Parathyroid adenoma (tissue), 2 donors: ENCODE data around the gene OR11G2.
"Not testable (repeated sequence)": the region's sequence is repeated elsewhere in the genome, so short reads cannot be mapped to it uniquely, and the experiment has no call there.

Source experiments
- H2AFZ ChIP-seq: fragments of 300-600 bp; sonication (generic); one replicate; pipeline ENCODE4 v1.7.0; 2017; ENCODE audit warnings: antibody characterized with exemption, mild to moderate bottlenecking
- H3K27ac ChIP-seq: fragments of 300-600 bp; sonication (generic); one replicate; pipeline ENCODE4 v1.7.0; 2017
- H3K27me3 ChIP-seq: fragments of 300-600 bp; sonication (generic); one replicate; pipeline ENCODE4 v1.7.0; 2017; ENCODE audit warnings: low read length; ENCODE audit not compliant: control insufficient read depth, insufficient read depth
- H3K36me3 ChIP-seq: fragments of 300-600 bp; sonication (generic); one replicate; pipeline ENCODE4 v1.7.0; 2017; ENCODE audit warnings: low read length; ENCODE audit not compliant: control insufficient read depth, insufficient read depth
- H3K4me1 ChIP-seq: fragments of 300-600 bp; sonication (generic); one replicate; pipeline ENCODE4 v1.7.0; 2017; ENCODE audit warnings: control low read depth
- H3K4me2 ChIP-seq: fragments of 300-600 bp; sonication (generic); one replicate; pipeline ENCODE4 v1.7.0; 2017; ENCODE audit warnings: low read length
- H3K4me3 ChIP-seq: fragments of 300-600 bp; sonication (generic); one replicate; pipeline ENCODE4 v1.7.0; 2017; ENCODE audit warnings: low read depth, low read length
- H3K79me2 ChIP-seq: fragments of 300-600 bp; sonication (generic); one replicate; pipeline ENCODE4 v1.7.0; 2017; ENCODE audit warnings: control low read depth
- H3K9ac ChIP-seq: fragments of 300-600 bp; sonication (generic); one replicate; pipeline ENCODE4 v1.7.0; 2017; ENCODE audit warnings: mild to moderate bottlenecking
- H3K9me3 ChIP-seq: fragments of 300-600 bp; sonication (generic); one replicate; pipeline ENCODE4 v1.7.0; 2017; ENCODE audit warnings: low read length; ENCODE audit not compliant: control insufficient read depth
- CTCF ChIP-seq: fragments of 300-600 bp; sonication (generic); IDR thresholded peaks from one replicate; pipeline ENCODE4 v1.7.0; 2017; ENCODE audit warnings: antibody characterized with exemption, mild to moderate bottlenecking
- donor health status: primary hyperparathyroidism.

OR11G2 gene

DNA sequence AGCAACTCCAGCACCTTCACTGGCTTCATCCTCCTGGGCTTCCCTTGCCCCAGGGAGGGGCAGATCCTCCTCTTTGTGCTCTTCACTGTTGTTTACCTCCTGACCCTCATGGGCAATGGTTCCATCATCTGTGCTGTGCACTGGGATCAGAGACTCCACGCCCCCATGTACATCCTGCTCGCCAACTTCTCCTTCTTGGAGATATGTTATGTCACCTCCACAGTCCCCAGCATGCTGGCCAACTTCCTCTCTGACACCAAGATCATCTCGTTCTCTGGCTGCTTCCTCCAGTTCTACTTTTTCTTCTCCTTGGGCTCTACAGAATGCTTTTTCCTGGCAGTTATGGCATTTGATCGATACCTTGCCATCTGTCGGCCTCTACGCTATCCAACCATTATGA, 6.8 kb downstream of the OR11G2 start:
- no peak for TF ChIP-seq CTCF
- Histone ChIP-seq H3K4me1 (no peaks in the 10 kb centered on the region), H3K79me2 (no peaks in the 10 kb centered on the region), H3K36me3 (no peaks in the 10 kb centered on the region), H3K9me3 (no peaks in the 10 kb centered on the region), H3K4me3 (no peak overlapping the region), H3K4me2 (no peak overlapping the region), H3K9ac (no peak overlapping the region), H2AFZ (no peak overlapping the region), H3K27ac (no peak overlapping the region), H3K27me3 (no peaks in the 10 kb centered on the region)

DNA sequence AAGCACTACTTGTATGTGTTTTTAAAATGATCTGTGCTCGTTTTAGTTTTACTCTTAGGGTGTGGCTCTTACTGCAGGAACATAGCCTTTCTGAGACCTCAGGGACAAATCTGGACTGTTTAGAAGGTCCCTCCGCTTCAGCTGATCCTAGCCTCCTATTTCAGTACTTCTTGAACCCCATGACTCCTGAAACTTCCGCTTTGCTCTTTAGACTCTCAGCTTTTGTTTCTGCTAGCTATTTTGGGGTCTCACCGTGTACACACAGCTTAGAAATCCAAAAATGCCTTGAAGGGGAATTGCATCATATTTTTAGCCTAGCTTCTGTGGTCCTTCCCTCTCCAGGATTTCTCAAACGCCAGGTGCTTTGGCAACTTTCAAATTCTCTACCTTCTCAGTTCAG, 8.3 kb downstream of the OR11G2 start:
- Histone ChIP-seq H3K9me3 (no peaks in the 10 kb centered on the region), H2AFZ (no peak overlapping the region), H3K4me1 (no peaks in the 10 kb centered on the region), H3K79me2 (no peaks in the 10 kb centered on the region), H3K4me3 (no peak overlapping the region), H3K36me3 (no peaks in the 10 kb centered on the region), H3K9ac (no peak overlapping the region), H3K27ac (no peak overlapping the region), H3K4me2 (no peak overlapping the region), H3K27me3 (no peaks in the 10 kb centered on the region)
- no peak for TF ChIP-seq CTCF

GRCh38 chr14:20204721-20205120, 14.0 kb downstream of the OR11G2 start:
- no peak overlapping the region for H3K27ac ChIP-seq
- no peaks in the 10 kb centered on the region for H3K9me3 ChIP-seq
- no peaks in the 10 kb centered on the region for H3K36me3 ChIP-seq
- TF ChIP-seq CTCF, result no peak
- H3K9ac ChIP-seq, result no peak overlapping the region
- no peak overlapping the region for H3K4me2 ChIP-seq
- H3K27me3 ChIP-seq, result no peaks in the 10 kb centered on the region
- no peaks in the 10 kb centered on the region for H3K4me1 ChIP-seq
- no peak overlapping the region for H3K4me3 ChIP-seq
- H2AFZ ChIP-seq, result no peak overlapping the region
- H3K79me2 ChIP-seq, result no peaks in the 10 kb centered on the region

DNA sequence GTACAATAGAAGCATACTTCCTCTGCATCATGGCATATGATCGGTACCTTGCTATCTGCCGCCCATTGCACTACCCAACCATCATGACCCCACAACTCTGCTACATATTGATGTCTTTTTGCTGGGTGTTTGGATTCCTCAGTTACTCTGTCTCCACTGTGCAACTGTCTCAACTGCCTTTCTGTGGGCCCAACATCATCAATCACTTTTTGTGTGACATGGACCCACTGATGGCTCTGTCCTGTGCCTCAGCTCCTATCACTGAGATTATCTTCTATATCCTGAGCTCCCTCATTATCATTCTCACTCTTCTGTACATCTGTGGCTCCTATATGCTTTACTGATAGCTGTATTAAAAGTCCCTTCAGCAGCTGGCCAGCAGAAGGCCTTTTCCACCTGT, 18.9 kb downstream of the OR11G2 start:
- Histone ChIP-seq H3K4me1 (no peaks in the 10 kb centered on the region), H3K27me3 (no peaks in the 10 kb centered on the region), H3K4me2 (no peak overlapping the region), H3K9ac (no peak overlapping the region), H3K79me2 (no peaks in the 10 kb centered on the region), H3K4me3 (no peak overlapping the region), H2AFZ (no peak overlapping the region), H3K27ac (no peak overlapping the region), H3K9me3 (no peaks in the 10 kb centered on the region), H3K36me3 (no peaks in the 10 kb centered on the region)
- TF ChIP-seq CTCF, result no peak

DNA sequence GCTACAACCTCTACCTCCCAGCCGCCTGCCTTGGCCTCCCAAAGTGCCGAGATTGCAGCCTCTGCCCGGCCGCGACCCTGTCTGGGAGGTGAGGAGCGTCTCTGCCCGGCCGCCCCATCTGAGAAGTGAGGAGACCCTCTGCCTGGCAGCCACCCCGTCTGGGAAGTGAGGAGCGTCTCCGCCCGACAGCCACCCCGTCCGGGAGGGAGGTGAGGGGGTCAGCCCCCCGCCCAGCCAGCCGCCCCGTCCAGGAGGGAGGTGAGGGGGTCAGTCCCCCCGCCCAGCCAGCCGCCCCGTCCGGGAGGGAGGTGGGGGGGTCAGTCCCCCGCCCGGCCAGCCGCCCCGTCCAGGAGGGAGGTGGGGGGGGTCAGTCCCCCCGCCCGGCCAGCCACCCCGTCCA, 21.7 kb downstream of the OR11G2 start:
- not testable (repeated sequence) for H3K4me3 ChIP-seq, H3K9ac ChIP-seq, H2AFZ ChIP-seq, H3K79me2 ChIP-seq, H3K9me3 ChIP-seq, H3K4me1 ChIP-seq, H3K36me3 ChIP-seq, H3K27ac ChIP-seq, H3K4me2 ChIP-seq, H3K27me3 ChIP-seq
